Stimulated activated naive CD4-positive, alpha-beta T cell treated with Interleukin-2 at 50 U/mL for 16 hours (primary cell): ENCODE measurements around the gene PDCD10.

ENCODE experiments used
- DNase-seq: peaks from one replicate; lab custom pipeline; 2025; lab: John Stamatoyannopoulos, UW

PDCD10 gene

GRCh38 chr3:167735233-167736138, 794 bp upstream of the PDCD10 start, which contains the start of gene SERPINI1:
Gene SERPINI1 (plus strand): TSS chr3:167735721. CDS start chr3:167789129, 53,408 bp downstream.
- DNase-seq = peak; percentile 79

- no peak for DNase-seq
These were observed 663 bp downstream of the PDCD10 start for GRCh38 chr3:167733961-167734497.

GRCh38 chr3:167732313-167733065, 2.2 kb downstream of the PDCD10 start:
- DNase-seq = no peak

GRCh38 chr3:167731393-167731792, 3.3 kb downstream of the PDCD10 start:
- no peak for DNase-seq

- no peak for DNase-seq
These were observed 5.1 kb downstream of the PDCD10 start for GRCh38 chr3:167729591-167729990.

- no peak for DNase-seq
These were observed 5.9 kb downstream of the PDCD10 start for GRCh38 chr3:167728632-167729323.

- DNase-seq = no peak
These were observed 6.5 kb downstream of the PDCD10 start for GRCh38 chr3:167728176-167728575.

GRCh38 chr3:167723872-167724271, 10.8 kb downstream of the PDCD10 start:
- DNase-seq = no peak

- DNase-seq = no peak
These were observed 11.6 kb downstream of the PDCD10 start for GRCh38 chr3:167723025-167723512.

GRCh38 chr3:167718582-167718981, 16.1 kb downstream of the PDCD10 start:
- no peak for DNase-seq

GRCh38 chr3:167716920-167717319, 17.8 kb downstream of the PDCD10 start:
- DNase-seq = no peak

- DNase-seq = no peak
These were observed 19.8 kb downstream of the PDCD10 start for GRCh38 chr3:167714871-167715270.

- DNase-seq = no peak
These were observed 22.2 kb downstream of the PDCD10 start for GRCh38 chr3:167712445-167712844.

- no peak for DNase-seq
These were observed 23.3 kb downstream of the PDCD10 start for GRCh38 chr3:167711439-167711838.

- DNase-seq = no peak
These were observed 24.1 kb downstream of the PDCD10 start for GRCh38 chr3:167710552-167710951.

- no peak for DNase-seq
These were observed 25.0 kb downstream of the PDCD10 start for GRCh38 chr3:167709690-167710089.

GRCh38 chr3:167705840-167706239, 28.9 kb downstream of the PDCD10 start:
- DNase-seq = no peak

GRCh38 chr3:167700926-167701325, 33.8 kb downstream of the PDCD10 start:
- no peak for DNase-seq

- DNase-seq = no peak
These were observed 34.6 kb downstream of the PDCD10 start for GRCh38 chr3:167700046-167700445.

GRCh38 chr3:167694121-167694520, 40.6 kb downstream of the PDCD10 start:
- DNase-seq = no peak

- peak; percentile 19 for DNase-seq
These were observed 43.3 kb downstream of the PDCD10 start for GRCh38 chr3:167691366-167691765.
